Hepatocyte (in vitro differentiated cells): ENCODE data around the gene ACAN. TPM values are rescaled to one million over a fixed set of nuclear protein-coding genes. Genes with fewer than 3 reads are reported as not detected.

Experiments
- DNase-seq: peaks from one replicate; pipeline ENCODE4 v3.0.0-alpha.2; 2016; ENCODE audit warnings: low spot score
- H2AFZ ChIP-seq: fragments of 200-600 bp; sonication (generic); 2 replicates; pipeline ENCODE4 v1.6.0; 2016; ENCODE audit warnings: antibody characterized with exemption, mild to moderate bottlenecking
- H3K27ac ChIP-seq: fragments of 200-600 bp; sonication (generic); 2 replicates; pipeline ENCODE4 v1.5.1; 2016; ENCODE audit warnings: mild to moderate bottlenecking
- H3K27me3 ChIP-seq: fragments of 200-600 bp; sonication (generic); 2 replicates; pipeline ENCODE4 v1.6.1; 2016
- H3K36me3 ChIP-seq: fragments of 200-600 bp; sonication (generic); replicated peaks from 2 replicates; pipeline ENCODE4 v1.5.1; 2016; ENCODE audit warnings: low read depth; ENCODE audit not compliant: insufficient read depth
- H3K4me1 ChIP-seq: fragments of 200-600 bp; sonication (generic); 2 replicates; pipeline ENCODE4 v1.5.1; 2016; ENCODE audit warnings: mild to moderate bottlenecking, moderate library complexity; ENCODE audit not compliant: insufficient read depth
- H3K4me2 ChIP-seq: fragments of 200-600 bp; sonication (generic); 2 replicates; pipeline ENCODE4 v1.6.0; 2016
- H3K4me3 ChIP-seq: fragments of 200-600 bp; sonication (generic); 2 replicates; pipeline ENCODE4 v1.5.1; 2016; ENCODE audit warnings: mild to moderate bottlenecking
- H3K79me2 ChIP-seq: fragments of 200-600 bp; sonication (generic); 2 replicates; pipeline ENCODE4 v1.6.0; 2017; ENCODE audit warnings: mild to moderate bottlenecking
- H3K9me2 ChIP-seq: fragments of 200-600 bp; sonication (generic); replicated peaks from 2 replicates; pipeline ENCODE4 v1.6.0; 2017; ENCODE audit warnings: mild to moderate bottlenecking; ENCODE audit not compliant: insufficient read depth
- H3K9me3 ChIP-seq: fragments of 200-600 bp; sonication (generic); 2 replicates; pipeline ENCODE4 v1.5.1; 2016; ENCODE audit warnings: low read depth, mild to moderate bottlenecking
- H4K20me1 ChIP-seq: fragments of 200-600 bp; sonication (generic); 2 replicates; pipeline ENCODE4 v1.6.0; 2016; ENCODE audit warnings: mild to moderate bottlenecking; ENCODE audit not compliant: insufficient read depth, poor library complexity, severe bottlenecking
- CTCF ChIP-seq: fragments of 200-600 bp; sonication (generic); IDR thresholded peaks from 2 replicates; pipeline ENCODE4 v1.5.1; 2016; ENCODE audit warnings: antibody characterized with exemption, mild to moderate bottlenecking; ENCODE audit not compliant: poor library complexity
- EZH2 ChIP-seq: fragments of 200-600 bp; sonication (generic); IDR thresholded peaks from 2 replicates; pipeline ENCODE4 v1.6.1; 2016; ENCODE audit warnings: antibody characterized with exemption, mild to moderate bottlenecking, borderline replicate concordance
- EZH2phosphoT487 ChIP-seq: fragments of 200-600 bp; sonication (generic); IDR thresholded peaks from one replicate; pipeline ENCODE4 v1.6.1; 2018; ENCODE audit warnings: antibody characterized with exemption, mild to moderate bottlenecking, low read depth, moderate library complexity; ENCODE audit not compliant: unreplicated experiment, severe bottlenecking
- WGBS: methylation state at CpG from one replicate; pipeline ENCODE4 v1.1.6; 2016; ENCODE audit warnings: low lambda C conversion rate; ENCODE audit errors: missing lambda C conversion rate; 5-methylcytosine and 5-hydroxymethylcytosine counted together
- polyA plus RNA-seq: library from polyadenylated mRNA; unstranded; fragments of >200 nt; fragmentation: Nextera tagmentation; extraction: Ambion mirVana; gene quantifications from 2 replicates; pipeline ENCODE4 v1.2.1, GENCODE V29; 2016
- total RNA-seq: library from RNA; depleted of rRNA; stranded (reverse); fragments of >200 nt; gene quantifications from 2 replicates; pipeline ENCODE4 v1.2.3, GENCODE V29; 2014

The ACAN gene
- total RNA-seq (0.16 and 0.20 TPM in 2 replicates), polyA plus RNA-seq (0.13 and 0.34 TPM in 2 replicates)

GRCh38 chr15:88803241-88803919, at the start of gene ACAN:
Gene ACAN, plus strand, starts transcription at chr15:88803436. Its CDS starts 32,771 bp downstream, at chr15:88836207.
- peak; percentile 16 for DNase-seq
- Histone ChIP-seq H3K9me3 (no peaks in the 10 kb centered on the region), H2AFZ (no peak within 1 kb of the TSS), H3K4me3 (no peak within 1 kb of the TSS), H3K9me2 (no peaks in the 10 kb centered on the region), H3K27me3 (peaks cover 73% of the 10 kb centered on the region), H3K36me3 (no peaks in the 10 kb centered on the region), H3K4me1 (no peaks in the 10 kb centered on the region), H3K4me2 (peak within 1 kb of the TSS; percentile 91), H4K20me1 (no peaks in the 10 kb centered on the region), H3K79me2 (no peaks in the 10 kb centered on the region), H3K27ac (no peak within 1 kb of the TSS)
- WGBS: 1% methylated on average over 39 of the region's 61 CpGs
- TF ChIP-seq EZH2: peak; percentile 14
- no peak for TF ChIP-seq EZH2phosphoT487

- no peaks in the 10 kb centered on the region for H3K4me1 ChIP-seq
- H3K4me2 ChIP-seq: no peak overlapping the region
- no peaks in the 10 kb centered on the region for H3K79me2 ChIP-seq
- no peaks in the 10 kb centered on the region for H3K36me3 ChIP-seq
- TF ChIP-seq EZH2 (no peak), CTCF (no peak), EZH2phosphoT487 (no peak)
- WGBS: 83% methylated on average over 4 of the region's 4 CpGs
- no peak overlapping the region for H3K4me3 ChIP-seq
- H3K9me3 ChIP-seq: no peaks in the 10 kb centered on the region
- H3K27me3 ChIP-seq: peaks cover 4% of the 10 kb centered on the region
- no peaks in the 10 kb centered on the region for H3K9me2 ChIP-seq
- DNase-seq: no peak
- no peak overlapping the region for H3K27ac ChIP-seq
- H2AFZ ChIP-seq: no peak overlapping the region
- no peaks in the 10 kb centered on the region for H4K20me1 ChIP-seq
Observed at GRCh38 chr15:88756521-88756920, 46.7 kb upstream of the ACAN start.

GRCh38 chr15:88756921-88757320, 46.3 kb upstream of the ACAN start:
- Histone ChIP-seq H4K20me1 (no peaks in the 10 kb centered on the region), H2AFZ (no peak overlapping the region), H3K27ac (no peak overlapping the region), H3K4me3 (no peak overlapping the region), H3K9me2 (no peaks in the 10 kb centered on the region), H3K36me3 (no peaks in the 10 kb centered on the region), H3K79me2 (no peaks in the 10 kb centered on the region), H3K9me3 (no peaks in the 10 kb centered on the region), H3K4me1 (no peaks in the 10 kb centered on the region), H3K4me2 (no peak overlapping the region), H3K27me3 (no peaks in the 10 kb centered on the region)
- no peak for DNase-seq
- TF ChIP-seq EZH2 (no peak), EZH2phosphoT487 (no peak)
- 82% methylated on average over 3 of the region's 3 CpGs for WGBS

GRCh38 chr15:88759872-88760271, 43.4 kb upstream of the ACAN start:
- Histone ChIP-seq H3K9me3 (no peaks in the 10 kb centered on the region), H3K4me3 (no peak overlapping the region), H3K27me3 (peaks cover 2% of the 10 kb centered on the region), H3K9me2 (no peaks in the 10 kb centered on the region), H3K4me2 (no peak overlapping the region), H2AFZ (no peak overlapping the region), H4K20me1 (no peaks in the 10 kb centered on the region), H3K79me2 (no peaks in the 10 kb centered on the region), H3K4me1 (no peaks in the 10 kb centered on the region), H3K27ac (no peak overlapping the region), H3K36me3 (no peaks in the 10 kb centered on the region)
- no peak for TF ChIP-seq CTCF
- no peak for TF ChIP-seq EZH2phosphoT487
- TF ChIP-seq EZH2: no peak
- WGBS: 79% methylated on average over 1 of the region's 1 CpG
- DNase-seq: no peak
